GM18861 (cell line): ENCODE results near the gene ANKRD16.

ENCODE experiments used
- ATAC-seq: cut with Tn5 transposase; IDR thresholded peaks from one replicate; pipeline ENCODE4 v1.9.1; 2021; ENCODE audit not compliant: unreplicated experiment

The ANKRD16 gene

DNA sequence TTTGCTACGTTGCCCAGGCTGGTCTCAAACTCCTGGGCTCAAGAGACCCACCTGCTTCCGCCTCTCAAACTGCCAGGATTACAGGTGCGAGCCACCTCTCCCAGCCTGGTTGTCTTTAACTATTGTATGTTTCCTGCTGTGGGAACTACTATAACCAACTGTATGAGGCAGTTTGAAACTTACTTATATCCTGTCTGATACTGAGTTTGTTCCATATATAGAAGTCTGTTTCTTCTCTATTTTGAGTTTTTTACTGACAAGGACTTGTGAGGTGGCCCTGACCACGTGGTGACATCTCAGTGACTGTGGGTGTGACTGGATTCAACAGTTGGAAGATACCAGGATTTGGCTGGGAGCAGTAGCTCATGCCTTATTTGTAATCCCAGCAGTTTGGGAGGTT, 14.5 kb upstream of the ANKRD16 start:
- ATAC-seq, result peak; percentile 99

DNA sequence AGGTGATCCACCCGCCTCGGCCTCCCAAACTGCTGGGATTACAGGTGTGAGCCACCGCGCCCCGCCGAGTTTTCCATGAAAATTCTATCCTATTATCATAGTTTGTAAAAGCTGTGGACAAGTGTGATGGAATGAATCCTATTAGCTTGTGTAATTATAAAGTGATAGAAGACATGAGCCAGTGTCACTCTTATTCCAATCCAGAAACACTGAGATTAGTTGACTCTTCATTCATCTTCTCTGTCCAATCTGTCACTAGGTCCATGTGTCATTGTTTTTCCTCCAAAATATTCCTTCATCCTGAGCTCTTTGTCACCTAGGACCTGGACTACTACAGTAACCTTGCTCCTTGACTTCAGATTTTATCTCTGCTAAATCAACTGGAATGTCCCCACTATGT, 13.9 kb upstream of the ANKRD16 start:
- no peak for ATAC-seq

GRCh38 chr10:5902511-5903274, 13.0 kb upstream of the ANKRD16 start:
- ATAC-seq, result no peak

DNA sequence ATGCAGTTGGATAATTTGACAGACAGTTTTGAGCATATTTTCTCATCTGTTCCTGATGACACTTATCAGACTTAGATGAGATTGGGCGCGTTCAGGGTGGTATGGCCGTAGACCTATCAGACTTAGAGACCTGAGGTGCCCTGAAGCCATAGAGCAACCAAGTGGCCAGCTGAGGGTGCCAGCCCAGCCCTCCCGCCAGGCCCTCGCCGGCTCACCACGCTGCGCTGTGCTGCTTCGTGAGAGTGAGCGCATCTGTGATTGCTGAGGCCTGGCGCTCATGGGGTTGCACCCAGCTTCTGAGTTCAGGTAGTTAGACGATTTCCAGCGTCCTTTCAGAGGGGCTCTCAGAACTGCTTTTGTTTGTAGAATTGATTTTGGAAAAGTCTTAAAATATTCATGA, 10.6 kb upstream of the ANKRD16 start:
- no peak for ATAC-seq

DNA sequence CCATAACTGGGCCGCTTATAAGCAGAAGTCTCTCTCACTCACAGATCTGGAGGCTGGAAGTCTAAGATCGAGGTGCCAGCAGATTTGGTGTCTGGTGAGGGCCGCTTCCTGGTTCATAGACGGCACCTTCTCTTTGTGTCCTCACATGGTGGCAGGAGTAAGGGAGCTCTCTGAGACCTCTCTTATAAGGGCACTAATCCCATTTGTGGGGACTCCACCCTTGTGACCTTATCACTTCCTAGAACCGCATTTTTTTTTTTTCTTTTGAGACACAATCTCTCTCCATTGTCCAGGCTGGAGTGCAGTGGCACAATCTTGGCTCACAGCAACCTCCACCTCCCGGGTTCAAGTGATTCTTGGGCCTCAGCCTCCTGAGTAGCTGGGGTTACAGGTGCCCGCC, 8.5 kb upstream of the ANKRD16 start:
- ATAC-seq, result no peak

DNA sequence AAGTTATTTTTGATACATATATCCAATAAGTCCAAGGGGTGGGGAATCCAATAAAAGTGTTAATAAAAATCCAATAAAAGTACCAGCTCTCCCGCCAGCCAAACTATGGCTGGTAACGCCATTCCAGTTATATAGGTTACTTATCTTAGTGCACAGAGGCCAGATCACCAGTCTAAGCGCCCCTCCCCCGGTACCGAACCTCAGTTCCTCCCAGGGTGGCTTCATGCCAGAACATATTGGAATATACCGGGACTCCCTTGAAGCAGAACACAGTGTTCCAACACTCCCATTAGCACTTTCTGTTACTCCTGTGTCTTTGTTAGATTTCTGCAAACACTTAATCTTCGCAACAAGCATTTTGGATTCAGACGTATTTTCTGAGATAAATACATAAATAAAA, 7.8 kb upstream of the ANKRD16 start:
- no peak for ATAC-seq

DNA sequence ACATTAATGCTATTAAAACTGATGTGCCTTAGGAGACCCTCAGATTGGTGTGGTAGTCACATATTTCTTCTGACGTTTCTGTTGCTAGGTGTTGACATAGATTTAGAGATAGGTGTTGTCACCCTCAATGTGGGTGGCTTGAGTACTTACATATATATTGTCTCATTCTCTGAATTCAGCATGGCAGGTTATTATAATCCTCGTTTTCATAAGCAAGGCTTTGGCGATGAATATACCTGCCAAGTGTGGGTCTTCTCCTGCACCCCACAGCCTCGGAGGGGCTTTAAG, 7.3 kb upstream of the ANKRD16 start:
- ATAC-seq, result no peak

GRCh38 chr10:5896208-5897052, 6.7 kb upstream of the ANKRD16 start:
- no peak for ATAC-seq

- no peak for ATAC-seq
These were observed 6.1 kb upstream of the ANKRD16 start for GRCh38 chr10:5895804-5896203.

DNA sequence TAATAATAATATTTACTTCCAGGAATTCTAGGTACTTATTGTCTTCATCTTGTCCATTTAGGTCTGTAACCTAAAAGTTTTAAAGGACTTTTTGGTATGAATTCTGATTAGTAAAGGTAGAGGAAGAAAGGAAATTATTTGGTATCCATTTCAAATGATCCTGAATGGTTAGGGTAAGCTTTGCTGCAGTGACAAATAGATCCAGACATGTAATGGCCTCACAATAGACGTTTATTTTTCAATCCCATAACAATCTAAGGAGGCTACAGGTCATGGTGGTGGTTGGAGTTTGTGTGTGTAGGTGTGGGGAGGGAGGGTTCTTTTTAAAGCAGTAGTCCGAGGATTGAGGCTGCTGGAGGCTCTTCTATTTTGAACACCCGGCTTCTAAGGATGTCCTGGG, 5.7 kb upstream of the ANKRD16 start:
- ATAC-seq, result no peak

DNA sequence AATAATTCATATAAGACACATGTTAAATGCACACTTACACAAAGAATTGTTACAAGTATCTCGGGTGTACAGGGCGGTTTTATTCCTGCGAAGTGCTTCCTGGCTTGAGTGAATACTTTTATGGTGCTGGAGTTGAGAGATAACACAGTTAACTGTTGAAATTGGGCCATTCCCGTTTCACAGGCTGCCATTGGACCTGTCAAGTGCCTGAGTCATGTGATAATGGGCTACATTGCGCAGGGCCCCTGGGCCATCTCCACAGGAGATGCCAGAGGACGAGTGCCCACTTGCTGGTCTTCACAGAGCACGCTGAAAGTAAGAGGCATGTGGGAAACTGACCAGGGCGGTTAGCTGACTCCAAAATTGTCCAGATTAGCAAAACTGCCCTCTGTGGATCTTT, 5.2 kb upstream of the ANKRD16 start:
- no peak for ATAC-seq

- ATAC-seq, result no peak
These were observed 4.7 kb upstream of the ANKRD16 start for GRCh38 chr10:5894403-5894802.

GRCh38 chr10:5893321-5893720, 3.6 kb upstream of the ANKRD16 start:
- no peak for ATAC-seq

GRCh38 chr10:5892007-5892406, 2.3 kb upstream of the ANKRD16 start:
- no peak for ATAC-seq

GRCh38 chr10:5891009-5891408, 1.3 kb upstream of the ANKRD16 start:
- ATAC-seq, result no peak

DNA sequence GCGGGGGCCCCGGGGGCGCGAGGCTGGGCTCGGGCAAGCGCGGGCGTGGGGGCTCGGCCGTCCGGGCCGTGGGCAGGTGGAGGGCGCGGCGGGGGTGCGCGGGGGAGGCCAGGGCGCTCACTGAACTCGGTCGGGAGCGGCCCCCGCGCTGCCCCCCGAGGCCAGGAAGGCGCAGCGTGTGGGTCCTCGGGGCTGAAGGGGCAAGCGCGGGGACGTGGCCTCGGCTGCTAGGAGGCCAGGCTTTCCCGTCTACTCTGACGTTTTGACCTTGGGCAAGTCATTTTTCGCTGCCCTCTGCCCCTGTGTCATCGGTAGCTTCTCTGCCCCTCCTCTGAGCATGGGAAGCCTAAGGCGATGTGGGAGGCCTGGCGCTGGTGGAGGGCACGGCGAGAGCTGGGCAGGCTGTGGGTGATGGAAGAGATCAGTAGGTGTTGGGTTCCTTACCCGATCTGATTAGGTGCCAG, 791 bp upstream of the ANKRD16 start:
- ATAC-seq, result no peak

- no peak for ATAC-seq
These were observed 660 bp downstream of the ANKRD16 start for GRCh38 chr10:5888843-5889623.

GRCh38 chr10:5888351-5888750, 1.3 kb downstream of the ANKRD16 start:
- ATAC-seq, result no peak

DNA sequence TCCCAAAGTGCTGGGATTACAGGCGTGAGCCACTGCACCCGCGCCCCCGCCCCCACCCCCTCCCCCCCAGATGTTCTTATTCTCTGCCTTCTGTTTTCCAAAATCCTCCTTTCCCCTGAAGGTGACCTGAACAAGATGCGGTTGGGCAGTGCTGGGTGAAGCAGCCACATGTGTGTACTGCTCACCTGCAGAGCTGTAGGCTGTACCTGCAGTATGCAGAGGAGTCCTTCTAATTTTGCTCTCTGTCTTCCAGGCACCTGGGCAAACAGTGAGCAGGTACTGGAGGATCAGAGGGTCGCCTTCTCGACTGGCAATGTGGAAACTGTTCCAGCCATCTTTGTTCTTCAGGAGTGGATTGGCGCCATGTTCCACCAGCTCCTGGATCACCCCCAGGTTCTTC, 2.1 kb downstream of the ANKRD16 start:
- ATAC-seq, result no peak

DNA sequence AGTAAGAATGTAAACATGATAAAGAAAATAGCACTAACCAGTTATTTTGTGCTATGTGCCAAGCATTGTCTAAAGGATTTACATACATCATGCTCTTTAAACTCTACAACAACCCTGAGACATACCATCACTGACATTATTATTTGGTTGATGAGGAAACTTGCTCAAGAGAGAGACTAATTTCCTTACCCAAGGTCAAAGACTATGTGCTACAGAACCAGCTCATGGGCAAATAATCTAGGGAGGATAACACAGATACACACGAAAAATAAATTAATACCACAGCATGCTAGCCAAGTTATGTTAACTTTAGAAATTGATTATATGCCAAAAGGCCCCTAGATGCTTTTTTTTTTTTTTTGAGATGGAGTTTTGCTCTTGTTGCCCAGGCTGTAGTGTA, 2.7 kb downstream of the ANKRD16 start:
- ATAC-seq, result no peak

- no peak for ATAC-seq
These were observed 4.1 kb downstream of the ANKRD16 start for GRCh38 chr10:5885619-5886018.

- ATAC-seq, result no peak
These were observed 6.7 kb downstream of the ANKRD16 start for GRCh38 chr10:5882961-5883360.
